VCaP (cell line): Measurements from ENCODE around the gene LEMD3.

ENCODE experiments used
- H3K27ac ChIP-seq: fragments of 450-650 bp; 2 replicates; pipeline ENCODE4 v1.5.1; 2017
- CTCF ChIP-seq: fragments of 450-650 bp; conservative IDR thresholded peaks from 2 replicates; pipeline ENCODE4 v1.5.1; 2017; ENCODE audit warnings: mild to moderate bottlenecking, moderate library complexity

LEMD3 gene

GRCh38 chr12:65184858-65185229, 15.5 kb downstream of the LEMD3 start:
- H3K27ac ChIP-seq: no peak overlapping the region
- no peak for TF ChIP-seq CTCF

GRCh38 chr12:65187665-65188064, 18.3 kb downstream of the LEMD3 start:
- TF ChIP-seq CTCF: no peak
- no peak overlapping the region for H3K27ac ChIP-seq

- H3K27ac ChIP-seq: no peak overlapping the region
- TF ChIP-seq CTCF: no peak
Observed at GRCh38 chr12:65188179-65188701, 18.9 kb downstream of the LEMD3 start.

- no peak overlapping the region for H3K27ac ChIP-seq
- no peak for TF ChIP-seq CTCF
Observed at GRCh38 chr12:65189028-65189718, 19.8 kb downstream of the LEMD3 start.

GRCh38 chr12:65192963-65193516, 23.7 kb downstream of the LEMD3 start:
- H3K27ac ChIP-seq: no peak overlapping the region
- no peak for TF ChIP-seq CTCF

GRCh38 chr12:65194949-65195348, 25.6 kb downstream of the LEMD3 start:
- TF ChIP-seq CTCF: no peak

GRCh38 chr12:65195387-65196055, 26.1 kb downstream of the LEMD3 start:
- TF ChIP-seq CTCF: no peak
- no peak overlapping the region for H3K27ac ChIP-seq

More at GRCh38 chr12:65194949-65195348, 25.6 kb downstream of the LEMD3 start:
- H3K27ac ChIP-seq: no peak overlapping the region
